GM20000 (cell line): ENCODE data around the gene TTC9.
A peak's percentile ranks its signal among the peaks of the same experiment; 100 is the strongest.

Experiments
- DNase-seq: peaks from one replicate; pipeline ENCODE4 v3.0.0; 2012; ENCODE audit warnings: low spot score
- TF ChIP-seq, protein P1 (sequence below): IDR thresholded peaks from 2 replicates; pipeline ENCODE4 v1.5.1; 2012; ENCODE audit warnings: mild to moderate bottlenecking, control low read depth; ENCODE audit errors: extremely low read depth, missing control alignments

The TTC9 gene

DNA sequence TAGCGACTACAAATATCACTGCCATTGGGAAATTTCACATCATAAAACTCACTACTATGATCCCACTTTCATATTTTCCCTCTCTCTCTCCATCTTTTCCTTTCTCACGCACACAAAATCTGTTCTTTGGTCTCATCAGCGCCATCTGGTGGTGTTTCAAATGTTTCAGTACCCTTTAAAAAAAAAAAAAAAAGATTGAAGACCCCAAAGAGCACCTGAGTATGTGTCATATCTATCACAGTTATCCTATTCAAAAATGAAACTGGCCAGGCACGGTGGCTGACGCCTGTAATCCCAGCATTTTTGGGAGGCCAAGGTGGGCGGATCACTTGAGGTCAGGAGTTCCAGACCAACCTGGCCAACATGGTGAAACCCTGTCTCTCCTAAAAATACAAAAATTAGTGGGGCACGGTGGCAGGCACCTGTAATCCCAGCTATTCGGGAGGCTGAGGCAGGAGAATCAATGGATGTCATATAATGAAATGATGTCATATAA lies 72.4 kb downstream of the TTC9 start:
- TF ChIP-seq, protein P1, sequence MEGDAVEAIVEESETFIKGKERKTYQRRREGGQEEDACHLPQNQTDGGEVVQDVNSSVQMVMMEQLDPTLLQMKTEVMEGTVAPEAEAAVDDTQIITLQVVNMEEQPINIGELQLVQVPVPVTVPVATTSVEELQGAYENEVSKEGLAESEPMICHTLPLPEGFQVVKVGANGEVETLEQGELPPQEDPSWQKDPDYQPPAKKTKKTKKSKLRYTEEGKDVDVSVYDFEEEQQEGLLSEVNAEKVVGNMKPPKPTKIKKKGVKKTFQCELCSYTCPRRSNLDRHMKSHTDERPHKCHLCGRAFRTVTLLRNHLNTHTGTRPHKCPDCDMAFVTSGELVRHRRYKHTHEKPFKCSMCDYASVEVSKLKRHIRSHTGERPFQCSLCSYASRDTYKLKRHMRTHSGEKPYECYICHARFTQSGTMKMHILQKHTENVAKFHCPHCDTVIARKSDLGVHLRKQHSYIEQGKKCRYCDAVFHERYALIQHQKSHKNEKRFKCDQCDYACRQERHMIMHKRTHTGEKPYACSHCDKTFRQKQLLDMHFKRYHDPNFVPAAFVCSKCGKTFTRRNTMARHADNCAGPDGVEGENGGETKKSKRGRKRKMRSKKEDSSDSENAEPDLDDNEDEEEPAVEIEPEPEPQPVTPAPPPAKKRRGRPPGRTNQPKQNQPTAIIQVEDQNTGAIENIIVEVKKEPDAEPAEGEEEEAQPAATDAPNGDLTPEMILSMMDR: no peak
- DNase-seq: peak; percentile 47

DNA sequence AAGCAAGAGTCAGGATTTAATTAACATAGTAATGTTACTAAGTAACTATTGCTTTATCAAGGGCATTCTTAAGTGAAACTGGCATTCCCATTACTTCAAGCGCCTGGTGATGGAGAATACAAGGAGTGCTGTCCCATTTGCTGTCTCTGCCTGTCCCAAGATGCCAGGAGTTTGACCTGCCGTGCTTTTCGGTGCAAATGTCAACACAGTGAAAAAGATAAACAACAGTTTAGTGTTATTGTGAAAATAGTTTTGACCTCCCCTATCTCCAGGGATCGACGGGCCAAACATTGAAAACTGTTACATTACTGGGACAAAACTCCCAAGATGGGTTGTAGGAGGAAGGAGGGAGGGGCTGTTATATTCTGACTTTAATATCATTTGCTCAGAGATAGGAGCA lies 74.8 kb downstream of the TTC9 start:
- DNase-seq: no peak
- TF ChIP-seq, protein P1: no peak

DNA sequence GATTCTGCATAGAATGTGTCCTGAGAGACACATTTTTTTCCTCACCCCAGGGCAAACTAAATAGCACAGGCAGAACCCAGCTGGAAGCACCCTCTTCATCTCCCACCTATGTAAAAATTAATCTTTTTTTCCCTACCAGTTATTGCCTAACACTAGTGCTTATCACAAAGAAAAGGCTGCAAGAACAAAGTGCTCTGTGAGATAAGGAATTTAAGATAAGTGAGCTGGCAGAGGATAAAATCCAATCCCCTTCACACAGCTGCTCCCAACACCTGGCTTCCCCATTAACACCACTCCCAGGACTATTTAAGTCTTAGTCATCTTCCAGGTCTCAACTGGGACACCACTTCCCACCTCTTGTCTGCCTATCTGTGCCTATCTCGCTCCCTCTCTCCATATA lies 75.2 kb downstream of the TTC9 start:
- TF ChIP-seq, protein P1: no peak
- DNase-seq: no peak

DNA sequence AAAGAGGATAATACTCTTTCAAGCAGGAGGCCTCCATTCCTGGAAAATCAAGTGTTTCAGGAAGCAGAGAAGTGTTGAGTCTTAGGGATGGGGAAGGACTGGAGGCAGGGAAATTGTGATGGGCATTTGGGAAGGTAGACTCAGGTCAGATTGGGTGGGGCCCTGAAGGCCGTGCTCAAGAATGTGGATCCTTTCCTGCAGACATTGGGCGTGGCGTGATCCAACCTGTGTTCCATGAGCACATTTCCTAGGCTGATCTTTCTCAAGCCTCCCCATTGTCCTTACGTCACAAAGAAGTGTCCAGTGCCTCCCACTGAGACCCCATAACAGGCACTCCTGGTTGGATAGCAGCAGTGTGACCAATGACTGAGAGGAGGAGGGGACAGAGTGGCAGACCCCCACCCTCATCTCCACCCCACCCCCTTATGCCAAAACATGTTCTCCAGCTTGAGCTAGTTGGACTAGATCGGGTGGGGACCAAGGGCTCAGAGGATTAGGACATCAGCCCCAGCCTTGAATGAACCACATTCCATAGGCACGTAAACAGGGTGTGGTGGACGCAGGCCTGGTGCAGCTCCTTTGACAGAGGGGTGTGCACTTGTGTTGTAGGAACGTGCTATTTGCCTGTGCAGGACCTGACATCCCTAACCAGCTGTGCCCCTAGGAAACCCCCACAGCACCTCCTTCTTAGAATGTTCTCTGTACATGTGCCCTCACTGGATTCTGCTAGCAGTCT lies 76.8 kb downstream of the TTC9 start:
- no peak for DNase-seq
- TF ChIP-seq, protein P1: no peak

DNA sequence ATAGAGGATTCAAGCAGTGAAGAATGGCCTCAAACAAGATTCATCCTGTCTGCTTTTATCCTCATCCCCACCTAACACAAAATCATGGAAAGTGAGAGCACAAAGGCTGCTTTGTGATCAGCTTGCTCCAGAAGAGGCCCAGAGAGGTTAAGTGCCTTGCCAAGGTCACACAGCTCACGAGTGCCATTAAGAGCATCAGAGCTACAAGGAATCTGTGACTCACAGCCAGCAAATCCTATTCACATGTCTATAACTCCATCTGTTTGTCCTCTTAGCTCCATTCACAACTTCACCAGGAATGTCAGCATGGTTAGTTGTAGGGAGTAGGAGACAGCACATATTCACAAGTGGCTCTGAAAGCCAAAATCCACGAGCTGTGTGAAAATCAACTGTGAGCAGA lies 79.8 kb downstream of the TTC9 start:
- TF ChIP-seq, protein P1: no peak

DNA sequence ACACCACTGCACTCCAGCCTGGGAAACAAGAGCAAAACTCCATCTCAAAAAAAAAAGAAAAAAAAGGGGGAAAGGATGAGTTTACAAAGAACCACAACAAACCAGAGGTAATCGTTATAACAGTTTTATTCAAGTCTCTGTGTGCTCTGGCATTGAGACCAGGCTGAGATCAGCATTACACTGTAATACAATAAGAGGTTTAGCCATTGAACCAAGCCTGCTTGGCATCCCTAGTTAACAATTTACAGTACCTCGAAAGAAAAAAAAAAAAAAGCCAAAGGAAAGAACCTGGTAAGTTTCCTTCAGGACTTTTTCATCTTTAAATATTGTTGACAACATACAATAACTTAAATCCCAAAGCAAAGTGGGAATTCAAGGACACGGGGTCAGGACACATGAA lies 80.7 kb downstream of the TTC9 start:
- TF ChIP-seq, protein P1: no peak
- no peak for DNase-seq

More for the DNA sequence above, 79.8 kb downstream of the TTC9 start:
- no peak for DNase-seq

DNA sequence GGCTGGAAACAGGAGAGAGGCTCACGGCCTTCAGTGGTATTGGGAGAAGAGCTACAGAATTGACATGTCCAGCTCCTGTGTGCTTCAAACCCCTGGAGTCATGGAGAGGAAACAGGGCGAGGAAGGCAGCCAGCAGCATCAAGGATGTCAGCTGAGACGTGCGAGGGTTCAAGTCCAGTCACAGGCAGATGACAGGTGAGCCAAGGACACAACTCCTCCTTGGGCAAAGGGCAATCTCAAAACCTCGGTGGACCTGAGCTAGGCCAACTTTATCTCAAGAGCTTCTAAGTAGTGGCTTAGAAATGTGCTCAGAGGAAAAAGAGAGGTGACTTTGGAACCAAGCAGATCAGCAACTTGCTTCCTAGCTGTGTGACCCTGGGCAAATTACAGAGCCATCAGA lies 81.6 kb downstream of the TTC9 start:
- DNase-seq: no peak
- TF ChIP-seq, protein P1: no peak
